SKM-1 treated with dmso at 0.1 percent for 144 hours (cell line): ENCODE measurements around the gene ANXA2.
"Not testable (repeated sequence)": the region's sequence is repeated elsewhere in the genome, so short reads cannot be mapped to it uniquely, and the experiment has no call there.

Experiments used
- DNase-seq: peaks from one replicate; lab custom pipeline; 2025; ENCODE audit not compliant: unreplicated experiment; lab: John Stamatoyannopoulos, UW

The ANXA2 gene

GRCh38 chr15:60346077-60346476 is 51.7 kb downstream of the ANXA2 start:
- DNase-seq: no peak

GRCh38 chr15:60345598-60345997 is 52.2 kb downstream of the ANXA2 start:
- DNase-seq: no peak

- no peak for DNase-seq
Observed at GRCh38 chr15:60344987-60345386, 52.8 kb downstream of the ANXA2 start.

DNA sequence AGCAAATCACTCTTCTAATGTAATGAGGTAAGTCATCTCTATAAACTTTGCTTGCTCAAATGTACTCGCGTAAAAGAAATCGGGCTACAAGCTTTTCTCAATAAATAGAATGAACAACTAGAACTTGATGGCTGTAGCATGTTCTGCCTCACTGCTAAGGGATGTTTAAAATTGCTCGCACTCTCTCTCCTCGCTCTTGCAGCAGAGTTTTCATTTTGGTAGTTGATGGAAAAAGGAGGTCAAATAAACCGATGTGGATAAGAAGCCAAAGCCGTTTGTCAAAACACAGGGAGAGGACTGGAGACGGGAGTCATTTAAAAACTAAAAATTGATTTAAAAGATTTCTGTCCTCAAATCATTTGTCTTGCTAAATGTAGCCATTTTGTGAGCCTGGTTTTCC is 53.3 kb downstream of the ANXA2 start:
- DNase-seq: no peak

- no peak for DNase-seq
Observed at GRCh38 chr15:60343221-60343970, 54.4 kb downstream of the ANXA2 start.

- no peak for DNase-seq
Observed at GRCh38 chr15:60340207-60340921, 57.4 kb downstream of the ANXA2 start.

DNA sequence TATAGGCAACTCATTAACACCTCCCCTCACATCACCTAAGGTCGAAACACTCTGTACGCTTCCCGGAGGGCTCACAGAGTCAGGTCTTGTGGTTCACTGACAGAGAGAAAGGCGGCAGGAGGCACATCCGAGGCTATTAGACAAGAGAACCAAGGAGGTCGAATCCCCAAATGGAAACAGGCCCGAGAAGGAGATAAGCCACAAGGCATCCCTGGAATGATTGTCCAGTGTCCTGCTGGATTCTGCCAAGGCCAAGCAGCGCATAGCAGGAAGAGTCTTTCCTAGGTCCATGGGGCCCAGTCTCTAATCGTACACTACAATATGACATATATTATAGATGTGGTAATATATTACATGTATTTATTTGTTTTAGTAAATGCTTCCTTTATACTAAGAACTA is 58.5 kb downstream of the ANXA2 start:
- no peak for DNase-seq

GRCh38 chr15:60338810-60339209 is 59.0 kb downstream of the ANXA2 start:
- no peak for DNase-seq

DNA sequence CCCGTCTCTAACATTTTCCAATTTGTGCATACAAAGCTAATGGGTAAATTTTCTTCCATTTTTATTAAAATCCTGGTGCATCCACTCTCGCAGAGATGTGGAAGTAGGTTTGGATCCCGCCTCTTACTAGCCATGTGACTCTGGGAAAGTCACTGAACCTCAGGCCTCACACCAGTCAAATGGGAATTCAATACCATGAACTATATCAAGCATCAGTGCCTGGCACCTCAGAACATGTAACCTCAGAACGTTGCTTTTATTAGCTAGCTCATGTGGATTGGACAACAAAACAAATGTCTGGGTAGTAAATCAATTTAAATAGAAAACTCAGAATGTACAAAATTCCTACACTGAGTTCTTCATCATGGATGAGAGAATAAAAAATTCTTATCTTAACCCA is 60.7 kb downstream of the ANXA2 start:
- DNase-seq: no peak

DNA sequence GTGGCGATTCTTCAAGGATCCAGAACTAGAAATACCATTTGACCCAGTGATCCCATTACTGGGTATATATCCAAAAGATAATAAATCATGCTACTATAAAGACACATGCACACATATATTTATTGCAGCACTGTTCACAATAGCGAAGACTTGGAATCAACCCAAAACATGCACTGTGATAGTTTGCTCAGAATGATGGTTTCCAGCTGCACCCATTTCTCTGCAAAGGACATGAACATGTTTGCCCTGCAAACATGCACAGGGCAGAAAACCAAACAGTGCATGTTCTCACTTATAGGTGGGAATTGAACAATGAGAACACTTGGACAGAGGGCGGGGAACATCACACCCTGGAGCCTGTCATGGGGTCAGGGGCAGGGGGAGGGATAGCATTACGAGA is 62.5 kb downstream of the ANXA2 start:
- DNase-seq: not testable (repeated sequence)

DNA sequence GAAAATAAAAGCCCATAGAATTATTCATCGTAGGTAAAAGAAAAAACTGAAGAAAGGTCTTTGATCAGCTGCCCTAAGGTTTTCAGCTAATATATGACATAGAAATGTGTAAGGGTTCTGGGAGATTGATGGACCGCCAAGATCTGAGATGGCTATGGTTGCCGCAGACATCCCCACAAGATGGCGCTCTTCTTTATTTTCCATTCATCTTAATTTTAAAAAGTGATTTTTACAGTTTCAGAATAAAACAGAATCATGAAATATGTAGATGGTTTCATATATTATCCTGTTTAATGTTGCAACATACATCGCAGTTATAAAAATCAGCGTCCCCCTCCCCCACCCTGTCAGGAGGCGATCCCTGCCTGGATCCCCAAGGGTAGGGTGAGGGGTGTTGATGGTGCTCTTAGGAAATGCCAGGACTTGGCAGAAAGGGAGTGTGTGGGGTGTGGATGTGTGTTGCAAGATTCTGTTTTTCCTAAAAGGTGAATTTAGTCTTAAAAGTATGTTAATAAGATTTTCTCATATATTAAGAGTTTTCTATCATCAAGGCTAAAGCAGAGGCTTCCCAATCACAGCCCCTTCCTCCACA is 68.8 kb downstream of the ANXA2 start:
- peak; percentile 7 for DNase-seq

DNA sequence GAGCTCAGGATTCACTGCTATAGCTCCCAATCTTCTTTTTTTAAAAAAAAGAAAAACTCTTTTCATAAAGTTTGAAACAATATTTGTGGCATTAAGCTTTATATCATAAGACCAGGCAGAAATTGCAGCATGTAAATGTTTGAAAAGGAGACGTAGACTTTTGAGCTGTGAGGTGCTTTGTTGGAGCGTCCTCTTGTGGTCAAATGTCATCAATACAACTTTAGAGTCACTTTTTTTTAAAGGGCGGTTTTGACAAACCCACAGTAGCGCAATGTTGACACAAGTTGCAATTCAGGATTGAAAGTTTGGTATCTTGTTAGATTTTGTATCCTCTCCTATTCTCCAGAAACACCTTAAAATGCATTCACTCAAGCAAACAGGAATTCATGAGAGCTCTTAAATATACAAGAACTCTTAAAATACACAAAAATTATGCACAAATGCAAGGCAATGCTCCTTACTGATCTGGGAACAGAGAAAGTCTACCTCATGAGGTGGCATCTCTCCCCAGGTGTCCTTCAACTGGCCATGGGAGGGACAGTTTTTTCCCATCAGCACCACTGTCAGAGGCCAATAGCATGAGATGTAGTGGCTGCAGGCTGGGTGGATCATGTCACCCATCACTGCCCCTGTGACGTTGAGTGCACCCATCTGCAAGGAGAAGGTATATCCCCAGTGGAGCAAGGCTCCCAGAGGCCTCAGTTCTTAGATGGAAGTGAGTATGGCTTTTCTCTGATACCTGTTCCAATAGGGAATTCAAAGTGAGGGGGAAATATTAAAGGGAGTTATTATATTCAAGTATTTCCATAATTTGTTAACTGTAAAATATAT is 70.7 kb downstream of the ANXA2 start:
- peak; percentile 49 for DNase-seq

DNA sequence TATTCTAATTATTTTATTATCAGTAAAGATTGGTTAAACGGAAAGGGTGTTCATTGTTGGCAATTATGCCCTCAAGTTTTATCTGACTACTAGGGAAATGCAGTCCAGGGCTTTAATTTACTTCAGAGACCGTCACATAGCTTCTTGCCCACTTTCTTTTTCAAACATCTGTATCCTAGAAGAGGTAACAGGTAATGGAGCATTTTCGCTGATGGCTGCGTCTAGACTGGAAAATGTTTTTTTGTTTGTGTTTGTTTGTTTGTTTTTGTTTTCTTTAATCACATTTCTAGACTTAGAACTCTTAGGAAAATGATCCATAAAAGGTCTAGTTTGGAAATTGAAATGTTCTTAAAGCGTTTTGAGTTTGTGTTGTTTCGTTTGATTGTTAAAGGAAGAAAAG is 71.4 kb downstream of the ANXA2 start:
- no peak for DNase-seq

- no peak for DNase-seq
Observed at GRCh38 chr15:60325905-60326304, 71.9 kb downstream of the ANXA2 start.

DNA sequence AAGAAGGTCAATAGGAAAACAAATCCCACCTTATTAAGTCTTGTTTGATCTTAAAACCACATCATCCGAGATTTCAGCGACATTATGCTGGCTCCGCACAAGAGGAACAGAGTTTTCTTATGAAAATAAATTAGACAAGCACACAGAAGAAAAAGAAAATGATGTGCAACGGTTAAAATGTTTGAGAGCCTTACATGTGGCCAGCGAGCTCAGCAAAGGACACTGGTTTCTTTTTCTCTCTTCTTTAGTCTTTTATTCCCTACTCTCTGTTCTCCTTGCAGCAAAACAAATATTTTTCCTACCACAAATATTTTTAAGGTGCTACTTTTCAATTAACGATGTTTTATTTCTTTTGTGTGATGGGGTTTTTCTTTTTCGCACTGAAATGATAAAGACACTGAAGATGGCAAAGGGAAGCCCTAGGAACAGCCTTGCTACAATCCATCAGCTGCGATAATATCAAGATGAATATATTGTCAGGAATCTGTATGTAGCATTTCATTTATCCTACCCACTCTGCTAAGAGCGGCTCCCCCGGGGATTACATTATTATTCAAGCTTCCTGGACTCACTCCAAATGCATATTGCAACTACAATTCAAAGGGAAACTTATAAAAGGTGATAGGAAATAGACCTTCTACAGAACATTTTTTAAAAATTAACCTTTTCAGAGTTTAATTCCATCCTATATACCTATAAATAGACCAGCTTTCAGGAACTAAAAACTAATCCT is 72.9 kb downstream of the ANXA2 start:
- DNase-seq: no peak

DNA sequence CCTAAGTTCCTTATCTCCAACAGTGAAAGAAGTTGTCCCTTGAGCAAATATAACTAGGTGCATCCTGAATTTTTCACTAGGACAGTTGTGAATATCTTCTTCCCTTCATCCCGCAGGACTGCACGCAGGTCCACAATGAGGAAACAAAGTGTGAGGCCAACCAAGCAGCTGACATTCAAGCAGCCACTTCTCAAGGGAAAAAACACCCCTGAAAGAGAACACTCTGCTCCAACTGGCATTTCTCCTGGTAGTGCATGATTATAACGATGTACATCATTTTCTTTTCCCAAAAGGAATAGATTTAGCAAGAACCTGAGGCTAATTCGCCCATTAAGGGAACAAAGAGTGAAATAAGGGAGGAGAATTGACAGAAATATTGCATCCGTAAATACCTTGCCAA is 74.5 kb downstream of the ANXA2 start:
- no peak for DNase-seq

DNA sequence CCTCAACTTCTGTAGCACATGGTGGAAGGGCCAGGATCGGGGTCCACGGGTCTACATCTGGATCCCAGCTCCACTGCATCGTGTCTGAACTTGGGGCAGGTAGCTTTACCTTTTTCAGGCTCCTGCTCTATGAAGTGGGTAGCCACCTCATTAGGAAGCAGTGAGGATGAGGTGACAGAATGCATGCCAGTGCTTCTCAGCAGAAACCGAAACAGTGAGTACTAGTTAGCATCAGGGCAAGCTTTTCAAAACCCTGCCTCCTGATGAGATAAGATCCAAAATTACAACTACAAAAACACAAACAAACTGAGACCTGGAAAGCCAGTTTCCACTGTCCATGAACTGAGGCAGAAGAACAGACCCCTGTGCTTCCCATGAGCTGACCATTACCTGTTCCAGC is 77.4 kb downstream of the ANXA2 start:
- no peak for DNase-seq

DNA sequence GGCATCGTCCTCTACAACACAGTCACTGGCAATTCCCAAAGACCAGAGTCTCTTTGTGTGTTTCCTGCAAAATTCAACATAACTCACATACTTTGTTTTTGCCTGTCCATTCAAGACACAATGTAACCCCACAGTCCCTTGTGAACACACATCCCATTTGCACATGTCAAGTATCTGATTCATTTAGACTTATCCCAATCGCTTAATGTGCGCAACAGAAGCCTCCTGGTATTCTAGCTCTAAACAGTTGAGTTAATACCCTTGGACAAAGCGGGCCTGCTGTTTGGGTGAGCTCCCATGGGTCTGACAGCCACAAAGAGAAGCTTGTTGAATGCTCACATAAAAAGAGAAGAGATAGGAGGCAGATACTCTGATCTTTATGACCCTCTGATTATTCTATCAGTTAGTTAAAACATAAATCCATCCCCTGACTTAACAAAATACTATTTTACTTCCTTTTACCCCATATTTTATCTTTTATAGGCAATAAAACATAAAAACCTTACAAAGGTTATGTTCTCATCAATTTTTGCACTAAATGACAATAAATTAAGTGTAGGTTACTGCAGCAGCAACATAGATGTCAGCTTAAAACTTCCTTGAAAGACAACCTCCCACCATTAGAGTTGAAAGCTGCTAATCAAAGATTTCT is 79.4 kb downstream of the ANXA2 start:
- no peak for DNase-seq

DNA sequence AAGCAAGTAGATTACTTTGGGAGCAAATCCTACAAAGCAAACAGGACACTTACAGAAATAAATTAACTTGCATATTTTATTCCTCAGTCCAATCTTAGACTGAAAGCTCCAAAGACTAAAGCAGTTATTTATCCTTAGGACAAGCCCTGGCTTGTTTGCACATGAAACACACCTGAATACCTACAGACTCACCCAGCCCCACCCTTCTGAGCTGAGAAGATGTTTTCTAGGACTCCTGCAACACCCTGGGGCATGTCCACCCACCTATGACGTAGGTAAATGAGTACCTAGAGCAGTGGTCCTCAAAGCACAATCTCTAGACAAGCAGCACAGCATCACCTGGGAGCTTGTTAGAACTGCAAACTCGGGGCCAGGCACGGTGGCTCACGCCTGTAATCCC is 80.8 kb downstream of the ANXA2 start:
- DNase-seq: no peak

DNA sequence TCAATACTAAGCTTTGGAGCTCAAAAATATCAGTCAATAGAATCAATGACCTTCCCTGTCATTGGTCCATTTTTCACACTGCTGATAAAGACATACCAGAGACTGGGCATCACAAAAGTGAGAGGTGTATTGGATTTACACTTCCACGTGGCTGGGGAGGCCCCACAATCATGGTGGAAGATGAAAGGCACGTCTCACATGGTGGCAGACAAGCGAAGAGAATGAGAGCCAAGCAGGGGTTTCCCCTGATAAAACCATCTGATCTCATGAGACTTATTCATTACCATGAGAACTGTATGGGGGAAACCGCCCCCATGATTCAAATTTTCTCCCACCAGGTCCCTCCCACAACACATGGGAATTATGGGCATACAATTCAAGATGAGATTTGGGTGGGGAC is 81.9 kb downstream of the ANXA2 start:
- DNase-seq: no peak
